Bone marrow (tissue), 2 donors: Measurements from ENCODE around the gene CLOCK.

Experiments used
- DNase-seq, 2 donors: peaks; one replicate each; lab custom pipeline; 2025; lab: John Stamatoyannopoulos, UW

CLOCK gene

GRCh38 chr4:55483315-55483714 lies 63.4 kb downstream of the CLOCK start:
- DNase-seq, result no peak

- no peak for DNase-seq
These were observed 71.1 kb downstream of the CLOCK start for GRCh38 chr4:55475394-55476243.

DNA sequence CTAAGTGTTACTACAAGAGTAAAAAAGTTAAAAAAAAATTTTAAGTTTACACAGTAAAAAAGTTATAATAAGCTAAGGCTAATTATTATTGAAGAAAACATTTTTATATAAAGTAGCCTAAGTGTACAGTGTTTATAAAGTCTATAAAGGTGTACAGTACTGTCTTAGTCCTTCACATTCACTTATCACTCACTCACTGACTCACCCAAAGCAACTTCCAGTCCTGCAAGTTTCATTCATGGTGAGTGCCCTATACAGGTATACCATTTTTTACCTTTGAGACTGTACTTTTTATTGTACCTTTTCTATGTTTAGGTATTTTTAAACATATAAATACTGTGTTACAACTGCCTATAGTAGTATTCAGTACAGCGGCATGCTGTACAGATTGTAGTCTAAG lies 76.7 kb downstream of the CLOCK start:
- DNase-seq, result no peak

- DNase-seq, result no peak
These were observed 78.0 kb downstream of the CLOCK start for GRCh38 chr4:55468724-55469123.

- no peak for DNase-seq
These were observed 80.7 kb downstream of the CLOCK start for GRCh38 chr4:55466001-55466400.

- DNase-seq, result no peak
These were observed 88.1 kb downstream of the CLOCK start for GRCh38 chr4:55458611-55459010.

GRCh38 chr4:55458164-55458563 lies 88.5 kb downstream of the CLOCK start:
- no peak for DNase-seq

DNA sequence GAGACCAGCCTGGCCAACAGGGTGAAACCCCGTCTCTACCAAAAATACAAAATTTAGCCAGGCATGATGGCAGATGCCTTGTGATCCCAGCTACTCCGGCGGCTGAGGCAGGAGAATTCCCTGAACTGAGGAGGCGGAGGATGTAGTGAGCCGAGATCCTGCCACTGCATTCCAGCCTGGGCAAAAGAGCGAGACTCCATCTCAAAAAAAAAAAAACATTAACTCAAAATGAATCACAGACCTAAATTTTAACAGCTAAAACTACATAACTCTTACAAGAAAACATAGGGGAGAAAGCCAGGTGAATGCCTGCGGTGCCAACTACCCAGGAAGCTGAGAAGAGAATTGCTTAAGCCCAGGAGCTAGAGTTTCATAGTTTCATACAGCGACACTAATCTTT lies 96.1 kb downstream of the CLOCK start:
- no peak for DNase-seq

DNA sequence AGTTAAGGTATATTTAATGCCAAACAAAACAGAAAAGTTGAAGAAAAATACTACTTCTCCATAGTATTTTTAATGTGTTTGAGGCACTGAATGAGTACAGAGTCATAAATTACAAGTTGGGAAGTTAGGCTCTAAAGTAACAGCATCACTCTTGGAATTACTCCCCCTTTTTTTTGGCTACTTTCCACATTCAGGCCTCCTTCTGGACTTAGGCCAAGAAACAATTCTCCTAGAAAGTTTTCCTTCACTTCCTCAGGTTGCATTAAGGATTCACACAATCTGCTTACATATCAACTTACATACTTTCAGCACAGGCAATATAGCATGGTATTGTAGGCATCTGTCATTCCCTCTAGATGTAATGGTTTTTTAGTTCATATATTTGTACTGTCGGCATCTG lies 98.9 kb downstream of the CLOCK start:
- no peak for DNase-seq

GRCh38 chr4:55447108-55447708 lies 99.5 kb downstream of the CLOCK start:
- no peak for DNase-seq

GRCh38 chr4:55446578-55446922 lies 100.2 kb downstream of the CLOCK start:
- DNase-seq, result no peak

GRCh38 chr4:55445921-55446577 lies 100.7 kb downstream of the CLOCK start:
- peak in 1 of 2 donors; percentile 19 for DNase-seq

DNA sequence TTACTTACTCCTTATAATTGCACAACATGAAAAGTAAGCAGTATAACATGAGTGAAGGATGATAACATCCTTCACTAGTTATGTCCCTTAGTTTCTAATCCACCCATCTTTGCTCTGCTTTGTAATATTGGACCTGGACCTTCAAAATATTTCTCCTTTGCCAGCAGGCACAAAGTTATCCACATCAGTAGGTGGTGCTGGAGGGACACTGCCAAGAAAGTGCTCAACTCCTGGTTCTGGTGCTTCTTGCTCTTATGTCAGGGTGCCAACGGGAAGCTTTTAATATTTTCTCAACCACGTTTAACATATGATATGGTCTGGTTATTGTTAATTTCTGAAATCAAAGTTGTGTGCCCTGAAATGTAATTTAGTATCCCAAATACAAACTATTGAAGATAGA lies 101.9 kb downstream of the CLOCK start:
- DNase-seq, result no peak

GRCh38 chr4:55442541-55442940 lies 104.2 kb downstream of the CLOCK start:
- no peak for DNase-seq

GRCh38 chr4:55440786-55441185 lies 105.9 kb downstream of the CLOCK start:
- DNase-seq, result no peak

GRCh38 chr4:55439023-55439422 lies 107.7 kb downstream of the CLOCK start:
- DNase-seq, result no peak

DNA sequence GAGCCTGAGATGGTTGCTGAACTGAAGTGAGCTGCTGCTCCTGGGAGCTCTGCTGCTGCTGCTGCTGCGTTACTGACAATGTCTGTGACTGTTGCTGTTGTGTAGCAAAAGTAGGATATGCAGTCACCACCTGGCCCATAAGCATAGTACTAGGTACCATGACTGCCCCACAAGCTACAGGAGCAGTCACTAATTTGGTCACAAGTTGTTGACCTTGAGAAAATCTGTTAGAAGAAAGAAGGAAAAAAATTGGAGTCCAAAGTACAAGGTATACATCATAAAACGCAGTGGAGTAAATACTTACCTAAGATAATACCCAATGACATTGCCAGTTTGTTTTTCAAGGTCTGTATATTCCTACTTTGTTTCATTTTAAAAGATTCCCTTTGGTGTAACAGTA lies 108.4 kb downstream of the CLOCK start:
- DNase-seq, result no peak

- no peak for DNase-seq
These were observed 108.9 kb downstream of the CLOCK start for GRCh38 chr4:55437823-55438222.

GRCh38 chr4:55437356-55437796 lies 109.3 kb downstream of the CLOCK start:
- DNase-seq, result no peak

DNA sequence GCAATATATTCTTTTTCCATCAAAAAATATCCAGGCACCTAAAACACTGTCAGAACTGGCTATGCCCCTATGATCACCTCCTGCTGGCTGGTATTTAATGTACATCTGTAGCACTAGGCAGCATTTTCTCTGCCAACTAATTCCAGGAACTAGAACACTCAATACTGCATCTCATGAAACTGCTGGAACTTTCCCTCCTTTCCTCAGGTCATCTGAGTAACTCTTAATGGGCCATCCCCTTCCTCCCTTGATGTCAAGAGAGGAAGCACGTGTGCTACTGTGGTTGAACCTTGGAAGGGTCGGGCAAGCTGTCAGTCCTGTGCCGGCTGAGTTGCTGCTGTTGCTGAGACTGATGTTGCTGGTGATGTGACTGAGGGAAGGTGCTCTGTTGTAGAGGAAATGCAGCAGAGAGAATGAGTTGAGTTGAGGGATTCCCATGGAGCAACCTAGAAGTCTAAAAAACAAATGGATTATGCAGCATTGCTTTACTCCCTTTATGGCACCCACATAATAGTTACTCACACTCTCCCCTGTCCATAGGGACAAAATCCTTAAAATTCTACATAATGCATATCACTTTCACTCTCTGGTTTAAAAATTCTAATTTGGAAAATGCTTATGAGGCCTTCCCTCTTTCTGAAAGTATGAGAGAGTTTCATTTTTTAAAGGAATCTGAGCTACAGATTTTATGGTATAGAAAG lies 111.4 kb downstream of the CLOCK start:
- DNase-seq, result peak in 1 of 2 donors; percentile 67

GRCh38 chr4:55431710-55432336 lies 114.9 kb downstream of the CLOCK start:
- DNase-seq, result no peak

DNA sequence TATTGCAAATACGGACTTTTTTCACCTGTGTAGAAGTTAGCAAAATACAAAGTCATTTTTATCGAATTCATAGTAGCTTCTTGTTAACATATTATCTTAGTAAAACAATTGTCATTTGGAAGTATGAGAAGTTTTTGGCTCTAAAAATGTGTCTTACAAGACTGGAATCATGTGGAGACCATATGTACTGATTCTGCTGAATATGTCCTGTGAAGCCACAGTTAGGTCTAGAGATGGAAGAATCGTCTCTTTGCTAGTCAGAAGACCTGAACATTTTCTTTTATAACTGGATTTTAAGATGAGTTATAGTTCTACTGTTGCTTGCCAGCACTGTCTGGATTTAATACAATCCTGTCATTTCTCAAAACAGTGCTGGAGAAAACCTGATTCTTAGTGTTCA lies 121.9 kb downstream of the CLOCK start:
- no peak for DNase-seq
